H1 (cell line): ENCODE results near the gene DAB2IP. TPM values are rescaled to one million over a fixed set of nuclear protein-coding genes. Genes with fewer than 3 reads are reported as not detected.

Source experiments
- GABPA ChIP-seq: IDR thresholded peaks from 2 replicates; pipeline ENCODE4 v1.6.1; 2011; ENCODE audit warnings: mild to moderate bottlenecking, low read length, moderate library complexity, borderline replicate concordance; ENCODE audit not compliant: insufficient read depth
- SUZ12 ChIP-seq: fragments of 200-600 bp; sonication (generic); IDR thresholded peaks from 2 replicates; pipeline ENCODE4 v1.6.1; 2012; ENCODE audit warnings: mild to moderate bottlenecking, inconsistent platforms, low read length, moderate library complexity, mixed read lengths
- TAF1 ChIP-seq: IDR thresholded peaks from 2 replicates; pipeline ENCODE4 v1.6.1; 2011; ENCODE audit warnings: mild to moderate bottlenecking, low read depth, low read length
- TEAD4 ChIP-seq: IDR thresholded peaks from 2 replicates; pipeline ENCODE4 v1.6.1; 2012; ENCODE audit warnings: low read depth, low read length, inconsistent platforms, mixed read lengths
- YY1 ChIP-seq: IDR thresholded peaks from 2 replicates; pipeline ENCODE4 v1.6.1; 2011; ENCODE audit warnings: low read depth, mild to moderate bottlenecking, low read length
- polyA plus RNA-seq, 7 experiments: library from polyadenylated mRNA; depleted of rRNA in 3 of 7; stranded (reverse) in 5 of 7; unstranded in 2 of 7; fragments of >200 nt in 5 of 7; fragments of 200-250 nt in 2 of 7; gene quantifications; 1 replicate in 5 of 7; 2 replicates in 1 of 7; 4 replicates in 1 of 7; pipeline versions ENCODE4 v1.2.1 to v1.2.3, GENCODE V29; 2011 to 2013; ENCODE audit warnings: missing spikeins in 2 of 7, mixed read lengths in 2 of 7
- total RNA-seq: library from RNA; stranded (reverse); fragmentation: NEBNext Ultra II Directional; extraction: Animal tissue kit (Norgen Biotek cat#: 25700); gene quantifications from 2 replicates; pipeline ENCODE4 v1.2.1, GENCODE V29; 2021
- TF ChIP-seq, protein P1 (sequence below): IDR thresholded peaks from 2 replicates; pipeline ENCODE4 v1.6.1; 2011; ENCODE audit warnings: low read length, improper control_type of control experiment

DAB2IP gene
- total and polyA plus RNA-seq, 2 of the 8 experiments (the other 6 are each of a cell fraction or from before 2014, with no cell fraction given): 19.7 to 39.5 TPM

DNA sequence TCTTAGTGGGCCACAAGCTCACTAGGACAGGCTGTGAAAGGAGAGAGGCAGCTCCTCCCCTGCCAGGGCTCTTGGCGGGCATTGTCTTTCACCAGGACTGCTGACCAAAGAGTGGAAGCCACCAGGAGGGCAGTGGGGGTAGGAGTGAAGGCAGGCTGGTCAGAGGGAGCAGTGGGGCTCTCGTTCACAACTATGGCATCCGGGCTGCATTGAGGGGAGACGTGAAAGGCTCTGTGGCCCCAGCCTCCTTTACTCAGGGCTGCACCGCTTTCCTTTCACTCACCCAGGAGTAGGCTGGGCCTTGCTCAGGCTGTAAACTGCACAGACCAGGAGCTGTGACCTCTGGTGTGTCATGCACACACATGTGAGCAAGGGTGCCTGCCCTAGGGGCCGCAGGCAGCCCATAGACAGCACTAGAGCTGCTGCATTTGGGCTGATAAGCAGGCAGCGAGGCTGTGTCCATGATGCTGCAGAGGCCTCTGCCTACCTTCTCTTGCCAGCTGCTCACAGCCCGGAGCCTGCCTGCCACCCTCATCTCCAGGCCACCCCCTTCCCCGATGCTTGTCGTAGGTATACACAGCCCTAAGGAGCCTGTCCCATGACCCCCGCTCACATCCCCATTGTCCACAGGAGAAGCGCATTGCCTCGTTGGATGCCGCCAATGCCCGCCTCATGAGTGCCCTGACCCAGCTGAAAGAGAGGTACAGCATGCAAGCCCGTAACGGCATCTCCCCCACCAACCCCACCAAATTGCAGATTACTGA, 130.4 kb downstream of the DAB2IP start (continued):
- TF ChIP-seq, protein P1, sequence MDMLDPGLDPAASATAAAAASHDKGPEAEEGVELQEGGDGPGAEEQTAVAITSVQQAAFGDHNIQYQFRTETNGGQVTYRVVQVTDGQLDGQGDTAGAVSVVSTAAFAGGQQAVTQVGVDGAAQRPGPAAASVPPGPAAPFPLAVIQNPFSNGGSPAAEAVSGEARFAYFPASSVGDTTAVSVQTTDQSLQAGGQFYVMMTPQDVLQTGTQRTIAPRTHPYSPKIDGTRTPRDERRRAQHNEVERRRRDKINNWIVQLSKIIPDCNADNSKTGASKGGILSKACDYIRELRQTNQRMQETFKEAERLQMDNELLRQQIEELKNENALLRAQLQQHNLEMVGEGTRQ: no peak
- TF ChIP-seq GABPA: no peak
- no peak for TF ChIP-seq YY1
- no peak for TF ChIP-seq TAF1
- TF ChIP-seq TEAD4: no peak
- TF ChIP-seq SUZ12: no peak
